Spleen (tissue), 7 donors: Measurements from ENCODE around the gene MCM3AP.

Experiments
- POLR2AphosphoS5 ChIP-seq, 3 donors: sonication (generic); formaldehyde crosslinking; IDR thresholded peaks; one replicate each; pipeline ENCODE4 v1.5.1; 2017; ENCODE audit warnings: antibody characterized with exemption in 3 of 3
- TF ChIP-seq, protein P1 (sequence below), 11 experiments: fragments of 200-600 bp in 7 of 11; fragments of 450-650 bp in 4 of 11; sonication (generic) in 4 of 11; IDR thresholded peaks in 8 of 11; conservative IDR thresholded peaks in 3 of 11; 1 replicate in 7 of 11; 2 replicates in 4 of 11; pipeline versions ENCODE4 v1.4.0 to v1.8.0; 2016 to 2021; ENCODE audit warnings: antibody characterized with exemption in 11 of 11, inconsistent platforms in 4 of 11, mild to moderate bottlenecking in 1 of 11
- donor health status: DM: no; HTN: no; CAD: no; lungs with moderate emphysema.
- donor health status: DM: no; HTN: no; CAD: no.
- donor health status: DM: no; HTN: no; CAD: no.

- TF ChIP-seq, protein P1, sequence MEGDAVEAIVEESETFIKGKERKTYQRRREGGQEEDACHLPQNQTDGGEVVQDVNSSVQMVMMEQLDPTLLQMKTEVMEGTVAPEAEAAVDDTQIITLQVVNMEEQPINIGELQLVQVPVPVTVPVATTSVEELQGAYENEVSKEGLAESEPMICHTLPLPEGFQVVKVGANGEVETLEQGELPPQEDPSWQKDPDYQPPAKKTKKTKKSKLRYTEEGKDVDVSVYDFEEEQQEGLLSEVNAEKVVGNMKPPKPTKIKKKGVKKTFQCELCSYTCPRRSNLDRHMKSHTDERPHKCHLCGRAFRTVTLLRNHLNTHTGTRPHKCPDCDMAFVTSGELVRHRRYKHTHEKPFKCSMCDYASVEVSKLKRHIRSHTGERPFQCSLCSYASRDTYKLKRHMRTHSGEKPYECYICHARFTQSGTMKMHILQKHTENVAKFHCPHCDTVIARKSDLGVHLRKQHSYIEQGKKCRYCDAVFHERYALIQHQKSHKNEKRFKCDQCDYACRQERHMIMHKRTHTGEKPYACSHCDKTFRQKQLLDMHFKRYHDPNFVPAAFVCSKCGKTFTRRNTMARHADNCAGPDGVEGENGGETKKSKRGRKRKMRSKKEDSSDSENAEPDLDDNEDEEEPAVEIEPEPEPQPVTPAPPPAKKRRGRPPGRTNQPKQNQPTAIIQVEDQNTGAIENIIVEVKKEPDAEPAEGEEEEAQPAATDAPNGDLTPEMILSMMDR (IDR thresholded peaks at IDR 0.05 in 8 of 11, conservative IDR thresholded peaks at IDR 0.05 in 3 of 11), result no peak
- peak in 1 of 3 donors; percentile 59 for TF ChIP-seq POLR2AphosphoS5 (IDR thresholded peaks at IDR 0.05)
Measured at GRCh38 chr21:46268371-46268770, 17.0 kb downstream of the MCM3AP start.
